ENCODE results near the gene SPOCK2.
"Not testable (repeated sequence)": the region's sequence is repeated elsewhere in the genome, so short reads cannot be mapped to it uniquely, and the experiment has no call there.

SPOCK2 gene, protein sequence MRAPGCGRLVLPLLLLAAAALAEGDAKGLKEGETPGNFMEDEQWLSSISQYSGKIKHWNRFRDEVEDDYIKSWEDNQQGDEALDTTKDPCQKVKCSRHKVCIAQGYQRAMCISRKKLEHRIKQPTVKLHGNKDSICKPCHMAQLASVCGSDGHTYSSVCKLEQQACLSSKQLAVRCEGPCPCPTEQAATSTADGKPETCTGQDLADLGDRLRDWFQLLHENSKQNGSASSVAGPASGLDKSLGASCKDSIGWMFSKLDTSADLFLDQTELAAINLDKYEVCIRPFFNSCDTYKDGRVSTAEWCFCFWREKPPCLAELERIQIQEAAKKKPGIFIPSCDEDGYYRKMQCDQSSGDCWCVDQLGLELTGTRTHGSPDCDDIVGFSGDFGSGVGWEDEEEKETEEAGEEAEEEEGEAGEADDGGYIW

GRCh38 chr10:72087969-72088888 is at the start of gene SPOCK2:
TSS of gene SPOCK2 (minus strand) at chr10:72088551. CDS start at chr10:72088328, 223 bp downstream.
- DNase-seq, result no peak

GRCh38 chr10:72137583-72137982 is 49.2 kb upstream of the SPOCK2 start:
- no peak for DNase-seq

GRCh38 chr10:72136225-72136624 is 47.9 kb upstream of the SPOCK2 start:
- not testable (repeated sequence) for DNase-seq

- DNase-seq, result no peak
These were observed 46.7 kb upstream of the SPOCK2 start for GRCh38 chr10:72134785-72135767.

GRCh38 chr10:72133517-72133916 is 45.2 kb upstream of the SPOCK2 start:
- no peak for DNase-seq

GRCh38 chr10:72132854-72133253 is 44.5 kb upstream of the SPOCK2 start:
- DNase-seq, result no peak

GRCh38 chr10:72127571-72127970 is 39.2 kb upstream of the SPOCK2 start:
- no peak for DNase-seq

- DNase-seq, result no peak
These were observed 38.5 kb upstream of the SPOCK2 start for GRCh38 chr10:72126872-72127232.

DNA sequence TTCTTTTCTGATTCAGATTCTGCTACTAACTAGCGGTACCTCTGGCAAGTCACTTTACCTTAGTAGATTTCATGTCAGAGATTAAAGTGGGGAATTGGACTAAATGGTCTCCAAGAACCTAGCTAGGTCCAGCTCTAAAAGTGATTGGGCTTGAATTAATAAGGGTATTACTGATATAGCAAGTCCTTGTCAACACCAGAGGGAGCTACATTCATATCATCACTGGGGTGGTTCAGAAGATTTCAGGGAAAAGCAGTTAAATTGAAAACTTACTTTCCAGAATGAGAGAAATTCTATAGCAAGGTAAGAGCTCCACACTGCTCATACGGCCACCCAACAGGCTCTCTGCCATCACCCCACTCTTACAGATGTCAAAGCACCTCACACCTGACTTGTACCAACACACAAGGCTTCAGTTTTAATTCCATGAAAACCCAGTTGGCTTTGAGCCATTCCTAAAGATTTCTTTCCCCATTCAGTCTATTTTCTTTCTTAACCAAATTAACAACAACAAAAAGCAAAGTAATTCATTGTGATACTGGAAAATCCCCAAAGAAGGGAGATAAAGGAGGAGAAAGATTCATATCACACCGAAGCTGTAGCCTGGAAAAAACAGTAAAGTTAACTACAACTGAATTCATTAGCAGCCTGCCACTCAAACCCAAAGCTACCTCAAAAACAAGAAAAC is 38.0 kb upstream of the SPOCK2 start:
- DNase-seq, result peak; percentile 3

DNA sequence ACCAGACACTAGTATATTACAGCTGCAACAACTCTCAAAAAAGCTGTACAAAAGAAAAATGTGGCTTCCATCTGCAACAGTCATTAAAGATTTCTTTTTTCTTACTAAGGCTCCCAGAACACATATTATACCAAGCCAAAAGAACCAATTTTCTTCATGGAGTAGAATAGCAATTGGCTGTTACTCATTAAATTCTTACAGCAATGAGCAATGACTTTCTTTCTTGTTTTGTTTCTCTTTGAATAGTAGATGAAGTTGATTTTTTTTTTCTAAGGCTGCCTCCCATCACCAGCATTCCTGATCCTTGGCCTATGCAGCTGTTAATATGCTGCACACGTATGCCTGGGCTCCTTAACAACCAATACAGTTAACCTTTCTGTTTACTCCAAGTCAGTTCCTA is 36.6 kb upstream of the SPOCK2 start:
- no peak for DNase-seq

DNA sequence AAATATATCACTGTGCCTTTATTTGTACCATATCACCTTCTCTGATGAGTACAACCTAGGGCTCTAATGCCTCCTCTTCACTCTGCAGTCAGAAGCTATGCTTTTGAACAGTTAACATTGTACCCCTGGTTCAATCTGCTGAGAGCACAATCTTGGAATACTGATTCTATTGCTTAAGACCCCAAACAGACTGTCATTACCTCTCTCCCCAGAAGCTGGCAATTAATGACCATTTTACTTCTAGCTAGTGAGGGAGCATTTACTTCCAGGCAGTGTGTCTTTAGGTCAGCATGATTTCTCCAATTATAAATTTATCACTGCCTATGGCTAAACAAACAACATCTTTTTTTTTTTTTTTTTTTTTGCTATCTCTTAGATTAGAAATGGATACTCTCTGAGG is 36.0 kb upstream of the SPOCK2 start:
- no peak for DNase-seq

DNA sequence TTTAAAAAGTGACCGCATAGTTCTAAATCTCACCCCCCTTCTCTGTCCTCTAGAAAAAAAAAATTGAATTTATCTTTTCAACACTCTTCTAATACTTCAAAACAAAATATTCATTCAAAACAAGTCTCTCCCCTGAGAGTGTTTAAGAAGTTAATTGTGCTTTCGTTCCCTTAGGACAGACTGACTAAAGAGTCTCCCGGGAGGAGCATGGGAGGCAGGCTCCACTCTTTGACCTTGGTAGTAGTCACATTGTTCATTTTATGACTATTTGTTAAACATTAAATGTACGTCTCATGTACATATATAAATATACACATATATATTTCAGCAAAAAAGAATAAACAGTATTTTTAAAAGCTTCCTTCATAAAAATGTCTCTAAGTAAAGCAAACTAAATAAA is 35.3 kb upstream of the SPOCK2 start:
- DNase-seq, result no peak

GRCh38 chr10:72122221-72122620 is 33.9 kb upstream of the SPOCK2 start:
- DNase-seq, result no peak

- no peak for DNase-seq
These were observed 33.0 kb upstream of the SPOCK2 start for GRCh38 chr10:72121389-72121788.

GRCh38 chr10:72116372-72116771 is 28.0 kb upstream of the SPOCK2 start:
- no peak for DNase-seq

DNA sequence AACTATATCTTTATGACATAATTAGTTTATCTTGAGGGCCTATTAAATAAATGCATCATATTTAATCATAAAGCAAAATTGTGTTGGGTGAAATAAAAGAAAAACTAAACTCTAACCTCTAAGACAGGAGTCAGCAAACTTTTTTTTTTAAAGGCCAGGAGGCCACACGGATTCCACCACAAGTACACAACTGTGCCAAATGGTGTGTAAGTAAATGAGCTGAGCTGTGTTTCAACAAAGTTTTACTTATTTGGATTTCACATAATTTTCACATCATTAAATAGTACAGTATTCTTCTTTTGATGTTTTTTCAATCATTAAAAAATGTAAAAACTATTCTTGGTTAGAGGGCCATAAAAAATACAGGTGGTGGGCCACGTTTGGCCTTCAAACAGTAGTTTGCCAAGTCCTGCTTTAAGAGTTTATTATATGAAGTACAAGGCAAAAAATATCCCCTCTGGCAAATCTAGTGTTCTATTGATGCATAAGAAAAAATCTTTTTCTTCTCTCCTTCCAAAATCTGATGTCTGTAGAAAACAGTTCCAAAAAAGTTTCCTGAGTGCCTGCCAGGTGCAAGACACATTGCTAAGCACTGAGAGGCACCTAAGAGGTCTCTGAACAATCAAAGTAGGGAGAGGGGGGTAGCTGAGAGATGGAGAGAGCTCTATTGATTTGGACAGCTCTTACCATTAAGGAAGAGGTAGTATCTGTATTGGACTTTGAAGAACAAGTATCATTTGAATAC is 26.5 kb upstream of the SPOCK2 start:
- no peak for DNase-seq

DNA sequence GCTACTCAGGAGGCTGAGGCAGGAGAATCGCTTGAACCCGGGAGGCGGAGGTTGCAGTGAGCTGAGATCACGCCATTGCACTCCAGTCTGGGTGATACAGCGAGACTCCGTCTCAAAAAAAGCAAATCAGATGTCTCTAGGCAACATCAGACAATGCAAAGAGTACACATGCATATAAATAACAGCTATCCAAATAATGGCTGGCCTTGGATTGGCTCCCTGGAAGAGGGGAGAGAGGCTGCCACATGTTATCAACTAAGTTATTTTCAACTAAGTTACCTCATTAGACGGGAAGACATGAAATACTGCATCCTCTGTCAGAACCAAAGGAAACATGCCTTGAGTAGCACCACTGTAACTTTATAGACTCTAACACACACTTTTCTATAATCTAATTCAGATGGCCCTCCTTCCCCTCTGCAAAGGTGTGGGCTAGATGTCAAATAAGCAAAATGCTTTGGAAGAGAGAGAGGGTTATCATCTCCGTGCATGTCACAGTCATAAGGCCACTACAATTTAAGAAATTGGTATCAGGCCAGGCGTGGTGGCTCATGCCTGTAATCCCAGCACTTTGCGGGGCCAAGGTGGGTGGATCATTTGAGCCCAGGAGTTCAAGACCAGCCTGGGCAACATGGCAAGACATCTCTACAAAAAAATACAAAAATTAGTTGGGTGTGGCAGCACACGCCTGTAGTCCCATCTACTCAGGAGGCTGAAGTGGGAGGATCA is 22.5 kb upstream of the SPOCK2 start:
- DNase-seq, result no peak

- no peak for DNase-seq
These were observed 21.3 kb upstream of the SPOCK2 start for GRCh38 chr10:72109636-72110157.

GRCh38 chr10:72108830-72109635 is 20.7 kb upstream of the SPOCK2 start:
- DNase-seq, result no peak

- DNase-seq, result not testable (repeated sequence)
These were observed 19.6 kb upstream of the SPOCK2 start for GRCh38 chr10:72108004-72108370.

All from RPMI8226 (cell line).